RWPE1 (cell line): ENCODE results near the gene SNCG.
"Not testable (repeated sequence)": the region's sequence is repeated elsewhere in the genome, so short reads cannot be mapped to it uniquely, and the experiment has no call there.

Experiments
- CTCF ChIA-PET: fragments of 350-600 bp; sonication (Branson Sonifier 250); formaldehyde crosslinking; extraction: SDS; loops from one replicate; lab custom pipeline; 2021; lab: Yijun Ruan, JAX
- POLR2A ChIA-PET: fragments of 400-600 bp; formaldehyde crosslinking; extraction: SDS; loops from one replicate; lab custom pipeline; 2020; ENCODE audit warnings: antibody characterized with exemption; ENCODE audit not compliant: low non-redundant PET; lab: Yijun Ruan, JAX
- DNase-seq: peaks from one replicate; pipeline ENCODE4 v3.0.0; 2012; ENCODE audit warnings: low spot score
- H3K27ac ChIP-seq: fragments of 450-650 bp; 2 replicates; pipeline ENCODE4 v1.5.1; 2017
- CTCF ChIP-seq: fragments of 450-650 bp; conservative IDR thresholded peaks from 2 replicates; pipeline ENCODE4 v1.5.1; 2017; ENCODE audit warnings: low read depth, mild to moderate bottlenecking

Gene SNCG

DNA sequence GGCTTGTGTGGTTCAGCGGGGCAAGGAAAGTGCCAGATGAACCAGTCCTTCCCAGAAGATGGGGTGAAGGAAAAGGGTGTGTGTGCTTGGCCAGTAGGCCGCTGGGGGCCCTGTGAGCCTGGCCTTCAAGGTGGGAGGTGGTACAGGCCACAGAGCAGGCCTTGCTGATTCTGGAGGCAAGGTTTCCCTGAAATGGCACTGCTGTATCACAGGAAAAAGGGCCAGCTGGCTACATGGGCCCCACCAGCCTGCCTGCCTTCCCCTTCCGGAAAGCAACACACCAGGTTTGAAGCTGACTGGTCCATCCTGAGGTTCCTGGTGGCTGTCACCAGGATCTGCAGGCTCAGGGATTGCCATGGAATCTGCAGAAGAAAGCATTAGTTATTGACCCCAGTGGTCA, 13.5 kb upstream of the SNCG start:
- H3K27ac ChIP-seq = no peak overlapping the region
- no peak for DNase-seq
- POLR2A ChIA-PET = interaction anchor here (0.6 to 1.8 kb wide), 2 partner anchors 24 to 117 kb away, joined by 3 to 4 read pairs; partner anchors contain the start of gene ADIRF
- TF ChIP-seq CTCF = no peak
- CTCF ChIA-PET = interaction anchor here (1.4 to 1.5 kb wide), 2 partner anchors 15 kb away, joined by 5 to 6 read pairs; no protein-coding TSS in a partner anchor

GRCh38 chr10:86945361-86946212, 12.8 kb upstream of the SNCG start:
- TF ChIP-seq CTCF = no peak
- no peak overlapping the region for H3K27ac ChIP-seq
- POLR2A ChIA-PET = interaction anchor here (1.7 to 1.8 kb wide), 2 partner anchors 15 to 23 kb away, joined by 4 to 8 read pairs; partner anchors contain the start of gene ADIRF
- CTCF ChIA-PET = interaction anchor here (0.7 to 1.4 kb wide), 2 partner anchors 15 to 23 kb away, joined by 4 to 5 read pairs; no protein-coding TSS in a partner anchor
- DNase-seq = no peak

- DNase-seq = no peak
- POLR2A ChIA-PET = interaction anchor here (1.7 to 1.8 kb wide), 2 partner anchors 14 to 22 kb away, joined by 4 to 8 read pairs; partner anchors contain the start of gene ADIRF
- no peak overlapping the region for H3K27ac ChIP-seq
- CTCF ChIA-PET = interaction anchor here (0.6 to 1.4 kb wide), 4 partner anchors 14 to 973 kb away, joined by 4 to 5 read pairs (median 4); no protein-coding TSS in a partner anchor
- TF ChIP-seq CTCF = no peak
Observed at GRCh38 chr10:86946213-86947155, 11.9 kb upstream of the SNCG start.

- CTCF ChIA-PET = interaction anchor here (1.2 kb wide), 1 partner anchor 12 kb away, joined by 4 read pairs; no protein-coding TSS in a partner anchor
- DNase-seq, H3K27ac ChIP-seq, POLR2A ChIA-PET: not testable (repeated sequence)
Observed at GRCh38 chr10:86947806-86948205, 10.6 kb upstream of the SNCG start.

- no peak for TF ChIP-seq CTCF
- H3K27ac ChIP-seq = no peak overlapping the region
- ChIA-PET CTCF (interaction anchor here (1.0 kb wide), 1 partner anchor 10 kb away, joined by 4 read pairs; no protein-coding TSS in a partner anchor), POLR2A (no interaction called here)
- no peak for DNase-seq
Observed at GRCh38 chr10:86950349-86950748, 8.1 kb upstream of the SNCG start.

GRCh38 chr10:86951184-86951761, 7.1 kb upstream of the SNCG start:
- no peak for DNase-seq
- TF ChIP-seq CTCF = no peak
- CTCF ChIA-PET = interaction anchor here (0.7 kb wide), 1 partner anchor 12 kb away, joined by 4 read pairs; no protein-coding TSS in a partner anchor
- H3K27ac ChIP-seq = no peak overlapping the region
- POLR2A ChIA-PET = no interaction called here
